Right lobe of liver (tissue), 4 donors: ENCODE results near the gene UBE2N.

Experiments
- CTCF ChIP-seq, 4 donors: fragments of 200-600 bp in 3 of 4; fragments of 450-650 bp in 1 of 4; IDR thresholded peaks; one replicate each; pipeline versions ENCODE4 v1.5.1 to v1.8.0; 2016 to 2022; ENCODE audit warnings: antibody characterized with exemption in 4 of 4, mild to moderate bottlenecking in 2 of 4
- POLR2A ChIP-seq: fragments of 450-650 bp; IDR thresholded peaks from one replicate; pipeline ENCODE4 v1.6.1; 2017; ENCODE audit warnings: antibody characterized with exemption, mild to moderate bottlenecking
- donor health status: DM: no; HTN: no; CAD: no.
- donor health status: DM: no; HTN: no; CAD: no.
- donor health status: DM: no; HTN: yes; CAD: no.

- TF ChIP-seq CTCF (IDR thresholded peaks at IDR 0.05): no peak
- no peak for TF ChIP-seq POLR2A
Measured at GRCh38 chr12:93434256-93434865, 7.4 kb downstream of the UBE2N start.
